ENCODE results near the gene CEP162.

GRCh38 chr6:84243240-84243639, 15.8 kb upstream of the CEP162 start:
- TF ChIP-seq CTCF (IDR thresholded peaks at IDR 0.05 in 4 of 5, conservative IDR thresholded peaks at IDR 0.05 in 1 of 5): no peak
- TF ChIP-seq POLR2A (IDR thresholded peaks at IDR 0.05): no peak

Measured in gastrocnemius medialis (tissue), 4 donors.